Measurements from ENCODE around the gene CLSTN2.

Gene CLSTN2

DNA sequence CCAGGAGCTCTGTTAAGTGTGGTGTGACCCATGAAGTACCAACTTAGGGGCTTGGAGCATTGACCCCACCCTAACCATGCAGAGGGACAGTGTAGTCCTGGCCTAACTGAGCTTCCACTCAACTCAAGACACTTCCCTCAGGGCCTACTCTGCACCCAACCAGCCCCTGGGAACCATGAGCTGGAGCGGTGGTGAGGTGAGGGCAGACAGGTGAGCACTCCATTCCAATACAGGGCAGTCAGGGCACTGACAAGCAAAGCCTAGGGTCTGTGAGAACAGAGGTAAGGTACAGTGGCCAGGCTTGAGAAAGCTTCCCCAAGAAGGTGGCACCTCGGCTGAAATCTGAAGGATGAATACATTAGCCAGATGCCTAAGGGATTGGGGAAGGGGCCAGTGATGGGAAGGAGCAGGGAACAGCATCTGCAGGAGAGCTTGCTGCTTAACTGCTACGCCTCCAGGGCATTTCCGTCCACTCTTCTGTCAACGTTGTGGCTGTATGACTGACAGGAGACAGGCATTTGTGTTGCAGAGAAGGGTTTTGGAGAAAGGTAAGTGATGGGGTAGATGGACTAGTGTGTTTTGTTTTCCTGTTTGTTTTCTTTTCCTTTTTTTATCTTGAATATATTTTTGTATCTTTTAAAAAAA, 499.4 kb downstream of the CLSTN2 start:
- no peak for DNase-seq

DNA sequence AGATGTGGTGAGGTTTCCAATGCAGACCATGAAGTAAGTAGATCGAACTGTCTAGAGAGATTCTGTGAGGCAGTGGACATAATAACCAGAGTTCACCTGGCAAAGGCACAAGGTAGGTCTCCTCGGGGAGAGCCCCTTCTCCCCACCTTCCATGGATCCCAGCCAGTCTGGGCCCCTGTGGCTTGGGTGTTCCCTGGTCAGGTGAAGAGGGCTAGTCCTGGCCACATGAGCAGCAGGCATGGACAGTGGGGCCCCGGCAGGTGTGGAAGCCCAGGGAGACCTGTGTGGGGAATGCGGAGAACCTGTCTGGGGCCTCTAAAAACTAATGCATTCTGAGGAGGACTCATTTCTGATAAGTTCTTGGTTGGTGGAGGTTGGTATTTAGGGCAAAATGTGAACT, 501.4 kb downstream of the CLSTN2 start:
- no peak for DNase-seq

DNA sequence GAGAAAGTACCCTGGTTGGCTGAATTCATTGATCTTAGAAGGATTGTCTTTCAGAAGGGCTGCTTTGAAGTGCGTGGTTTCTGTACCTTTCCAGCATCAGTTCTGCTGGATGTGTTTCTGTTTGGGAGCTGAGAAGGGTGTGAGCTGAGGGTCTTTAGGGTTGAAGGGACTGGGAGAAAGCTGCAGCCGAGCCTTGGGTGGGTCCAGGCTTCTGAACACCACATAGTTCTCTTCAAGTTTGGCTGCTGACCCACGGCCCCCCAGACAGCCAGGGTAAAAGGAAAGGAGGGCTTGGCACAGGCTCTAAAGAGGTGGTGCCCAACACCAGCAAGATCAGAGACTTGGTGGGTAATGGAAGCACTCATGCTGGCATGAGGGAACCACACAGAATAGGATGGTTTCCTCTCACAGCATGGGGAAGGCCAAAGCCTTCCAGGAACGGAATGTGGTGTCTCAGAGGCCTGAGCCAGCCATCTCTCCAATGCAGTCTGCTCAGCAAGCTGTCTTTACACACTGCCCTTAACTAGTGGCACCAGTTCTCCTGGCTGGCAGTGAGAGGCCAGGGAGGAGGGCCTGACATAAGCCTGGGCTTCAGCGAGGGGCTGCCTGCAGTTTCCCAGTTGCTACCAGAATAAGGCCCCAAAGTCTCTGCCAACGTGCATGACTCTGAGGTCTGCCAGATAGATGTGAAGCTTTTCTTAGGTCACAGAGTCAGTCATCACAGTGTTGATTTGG, 503.9 kb downstream of the CLSTN2 start:
- no peak for DNase-seq

DNA sequence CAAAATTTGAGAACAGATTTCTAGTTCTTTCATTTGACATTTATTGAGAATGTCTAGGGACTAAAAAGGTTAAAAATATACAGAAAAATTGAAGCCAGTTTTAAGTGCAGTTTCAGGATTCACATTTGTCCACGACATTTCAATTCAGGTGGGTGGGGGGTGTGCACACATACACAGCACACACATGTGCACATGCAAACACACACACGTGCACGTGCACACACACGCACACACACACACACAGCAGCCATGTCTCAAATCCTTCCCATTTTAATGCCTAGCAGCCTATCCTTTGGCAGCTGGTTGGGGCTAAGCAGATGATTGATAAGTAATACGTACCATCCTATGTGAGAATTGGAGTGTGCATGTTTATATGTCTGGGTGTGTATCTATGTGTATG, 504.5 kb downstream of the CLSTN2 start:
- no peak for DNase-seq

DNA sequence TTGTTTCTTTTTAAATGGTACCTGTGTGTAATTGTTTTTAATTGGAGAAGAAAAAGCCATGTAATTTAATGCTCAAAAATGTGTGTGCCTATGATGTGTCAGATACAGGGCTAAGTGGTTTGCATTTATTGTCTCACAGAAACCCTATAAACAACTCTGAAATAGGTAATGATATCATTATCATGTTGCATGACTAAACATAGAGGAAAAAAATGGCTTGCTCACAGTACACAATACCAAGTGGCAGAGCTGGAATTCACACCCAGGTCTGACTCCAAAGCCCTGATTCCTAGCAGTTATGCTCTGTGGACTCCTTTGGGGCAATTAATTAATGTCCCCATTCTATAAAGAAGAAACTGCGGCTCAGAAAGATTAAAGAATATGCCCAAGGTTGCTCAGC, 505.5 kb downstream of the CLSTN2 start:
- no peak for DNase-seq

DNA sequence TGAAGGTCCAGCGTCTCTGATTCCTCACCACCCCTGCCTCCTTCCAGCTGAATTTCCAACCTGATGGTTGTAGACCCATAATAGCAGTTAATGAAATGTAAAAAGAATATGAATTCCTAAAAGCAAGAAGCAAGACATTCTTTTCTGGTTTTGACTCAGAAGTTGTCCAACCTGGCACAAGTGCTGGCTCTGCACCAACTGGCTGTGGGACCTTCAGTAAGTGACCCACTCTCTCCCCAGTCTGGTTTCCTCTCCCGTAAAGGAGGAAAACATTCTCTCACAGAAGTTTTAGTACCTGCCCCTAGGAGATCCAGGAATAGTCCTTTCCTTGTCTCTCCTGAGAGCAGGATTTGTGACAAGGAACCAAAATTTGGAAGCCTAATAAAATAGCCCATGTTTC, 506.0 kb downstream of the CLSTN2 start:
- DNase-seq: no peak

DNA sequence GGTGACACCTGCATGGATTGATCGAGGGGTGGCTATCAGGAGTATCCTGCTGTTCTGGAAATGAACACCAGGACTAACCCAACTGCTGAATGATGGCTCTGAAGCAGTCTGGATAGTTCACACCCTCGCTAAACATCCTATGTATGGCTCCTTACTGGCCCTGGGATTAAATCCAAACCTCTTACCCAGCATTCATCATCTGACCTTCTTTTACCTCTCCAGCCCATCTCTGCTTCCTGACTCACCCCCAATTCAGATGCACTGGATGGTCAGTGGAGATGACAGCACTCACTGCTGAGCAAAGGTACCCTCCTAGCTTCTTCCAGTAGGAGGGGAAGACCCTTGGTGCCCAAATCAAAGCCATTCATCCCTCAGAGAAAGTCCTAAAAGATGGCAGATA, 507.6 kb downstream of the CLSTN2 start:
- DNase-seq: no peak

DNA sequence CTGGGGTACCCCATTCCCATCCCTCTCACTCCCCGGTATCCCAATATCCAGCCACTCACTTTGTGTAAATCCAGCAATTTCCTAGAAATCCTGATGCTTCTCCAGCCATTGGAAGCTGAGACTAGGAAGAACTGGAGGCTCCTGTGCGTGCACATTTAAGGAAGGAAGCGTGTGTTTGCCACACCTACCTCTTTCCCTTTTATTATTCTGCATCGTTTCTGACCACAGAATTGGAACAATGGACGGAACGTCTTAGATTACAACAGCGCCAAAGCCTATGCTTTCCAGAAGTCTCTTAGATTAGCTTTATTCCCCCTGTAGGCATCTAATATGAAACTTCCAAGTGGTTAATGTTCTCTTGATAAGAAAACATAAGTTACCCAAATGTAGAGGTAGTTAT, 508.1 kb downstream of the CLSTN2 start:
- DNase-seq: no peak

DNA sequence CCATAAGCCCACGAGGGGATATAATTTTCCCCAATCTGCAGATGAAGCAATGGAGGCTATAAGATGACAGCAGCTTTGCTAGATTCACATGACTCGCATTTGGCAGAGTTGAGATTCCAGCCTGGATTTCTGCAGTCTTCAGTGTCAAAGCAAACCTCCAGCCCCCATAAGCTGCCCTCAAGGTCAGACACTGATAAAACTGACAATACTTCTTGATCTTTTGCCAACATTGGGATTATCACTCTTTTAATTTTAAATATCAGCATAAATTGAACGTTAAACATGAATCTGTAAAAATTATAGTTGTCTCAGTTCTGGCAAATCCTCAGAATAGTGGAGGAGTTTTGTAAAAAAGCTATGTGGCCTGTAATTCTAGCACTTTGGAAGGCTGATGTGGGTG, 508.8 kb downstream of the CLSTN2 start:
- no peak for DNase-seq

DNA sequence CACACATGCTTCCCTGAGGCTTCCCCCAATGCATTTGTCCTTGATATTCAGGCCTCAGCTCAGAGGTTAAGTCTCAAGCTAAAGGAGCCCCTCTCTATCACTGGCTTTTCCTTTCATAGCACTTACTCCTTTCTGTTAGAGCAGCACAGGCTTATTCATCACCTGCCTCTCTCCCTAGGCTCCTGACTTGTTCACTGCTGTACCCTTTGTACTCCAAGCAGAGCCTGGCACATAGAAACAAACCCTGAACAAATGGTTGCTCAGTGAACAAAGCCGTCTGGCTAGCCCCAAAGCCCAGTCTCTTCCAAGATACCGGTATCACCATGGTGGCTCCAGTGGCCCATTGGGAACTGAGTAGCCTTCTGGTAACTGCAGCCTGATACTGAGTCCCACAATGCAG, 511.7 kb downstream of the CLSTN2 start:
- no peak for DNase-seq

DNA sequence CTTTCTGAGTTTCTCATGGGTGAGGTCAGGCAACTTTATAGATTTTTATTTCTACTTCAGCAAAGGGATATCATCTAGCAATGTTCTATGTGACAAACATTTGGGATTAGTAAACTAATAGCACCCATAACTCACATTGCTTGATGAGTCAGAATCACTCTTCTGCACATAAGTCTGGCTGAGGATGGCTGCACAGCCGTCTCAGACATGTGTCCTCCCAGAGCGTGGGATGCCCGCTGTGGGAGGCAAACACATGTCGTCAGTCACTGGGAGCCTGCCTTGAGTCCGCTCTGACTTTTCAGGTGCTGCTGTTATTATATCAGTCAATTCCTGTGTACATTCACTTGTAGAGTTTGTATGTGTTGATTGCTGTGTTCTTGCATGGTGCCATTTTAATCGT, 512.2 kb downstream of the CLSTN2 start:
- no peak for DNase-seq

DNA sequence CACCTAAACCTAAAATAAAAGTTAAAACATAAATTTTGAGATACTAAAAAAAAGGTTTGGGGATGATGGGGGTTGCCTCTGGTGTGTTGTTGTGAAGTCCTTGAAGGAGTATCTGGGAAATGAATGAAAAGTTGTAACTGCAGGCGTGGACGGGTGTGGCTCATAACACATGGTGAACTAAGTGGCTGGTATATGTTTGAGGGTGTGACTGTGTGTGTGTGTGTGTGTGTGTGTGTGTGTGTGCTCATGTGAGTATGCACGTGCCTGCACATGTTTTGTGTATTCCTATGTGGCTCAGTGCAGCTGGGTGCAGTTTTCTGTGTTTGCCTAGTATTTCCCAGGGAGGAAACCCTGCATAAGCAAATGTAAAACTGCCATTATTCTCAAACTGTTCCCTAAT, 513.0 kb downstream of the CLSTN2 start:
- DNase-seq: no peak

DNA sequence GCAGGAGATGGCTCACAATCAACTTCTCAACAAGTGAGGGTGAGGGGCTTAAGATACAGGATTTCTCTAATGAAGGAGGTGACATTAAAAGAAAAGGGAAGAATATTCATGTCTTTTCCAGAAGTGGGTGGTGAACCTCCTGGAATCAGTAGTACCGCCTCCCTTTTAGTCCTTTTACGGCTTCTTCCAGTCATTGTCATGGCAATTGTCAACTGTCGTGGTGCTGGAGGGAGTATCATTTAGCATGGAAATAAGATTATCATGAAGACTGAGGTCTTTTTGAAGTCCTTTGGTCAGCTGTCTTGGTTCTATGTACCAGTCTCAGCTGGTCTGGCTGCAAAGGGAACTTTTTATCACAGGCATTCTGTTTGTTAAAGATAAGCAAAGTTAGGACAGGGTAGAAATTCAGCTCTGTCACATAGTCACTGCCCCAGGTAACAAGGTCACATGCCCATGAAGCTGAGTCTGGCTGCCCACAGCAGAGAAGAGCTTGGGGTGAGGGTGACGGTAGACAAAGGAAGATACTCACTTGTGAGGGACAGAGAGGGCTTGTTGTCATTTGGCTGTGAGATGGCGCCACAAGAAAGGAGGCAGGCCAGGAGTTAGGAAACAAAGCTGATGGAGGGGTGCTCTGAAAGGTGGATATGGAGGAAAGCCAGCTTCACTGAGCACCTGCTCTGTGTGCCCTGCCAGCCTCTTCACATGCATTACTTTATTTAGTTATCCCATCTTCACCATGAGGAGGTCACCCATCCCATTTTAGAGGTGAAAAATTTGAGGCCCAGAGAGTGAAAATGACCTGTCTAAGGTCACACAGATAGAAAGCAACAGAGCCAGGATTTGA, 514.6 kb downstream of the CLSTN2 start:
- DNase-seq: no peak

DNA sequence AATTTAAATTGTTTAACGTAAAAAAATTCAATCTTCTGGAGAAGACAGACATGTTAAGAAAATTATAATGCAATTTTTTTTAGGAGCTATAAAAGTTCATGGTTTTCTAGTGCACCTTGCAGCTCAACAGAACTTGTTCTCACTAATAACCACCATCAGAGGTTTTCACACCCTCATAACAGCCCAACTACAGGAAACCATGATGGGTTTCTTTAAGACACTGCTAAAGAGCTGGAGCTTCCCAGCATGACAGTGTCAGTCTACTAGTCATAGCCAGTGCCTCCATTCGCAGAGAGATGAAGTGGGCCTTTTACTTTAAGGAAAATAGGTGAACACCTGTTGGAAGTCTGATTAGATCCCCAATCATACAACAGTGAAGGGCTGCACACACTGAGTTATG, 518.8 kb downstream of the CLSTN2 start:
- no peak for DNase-seq

DNA sequence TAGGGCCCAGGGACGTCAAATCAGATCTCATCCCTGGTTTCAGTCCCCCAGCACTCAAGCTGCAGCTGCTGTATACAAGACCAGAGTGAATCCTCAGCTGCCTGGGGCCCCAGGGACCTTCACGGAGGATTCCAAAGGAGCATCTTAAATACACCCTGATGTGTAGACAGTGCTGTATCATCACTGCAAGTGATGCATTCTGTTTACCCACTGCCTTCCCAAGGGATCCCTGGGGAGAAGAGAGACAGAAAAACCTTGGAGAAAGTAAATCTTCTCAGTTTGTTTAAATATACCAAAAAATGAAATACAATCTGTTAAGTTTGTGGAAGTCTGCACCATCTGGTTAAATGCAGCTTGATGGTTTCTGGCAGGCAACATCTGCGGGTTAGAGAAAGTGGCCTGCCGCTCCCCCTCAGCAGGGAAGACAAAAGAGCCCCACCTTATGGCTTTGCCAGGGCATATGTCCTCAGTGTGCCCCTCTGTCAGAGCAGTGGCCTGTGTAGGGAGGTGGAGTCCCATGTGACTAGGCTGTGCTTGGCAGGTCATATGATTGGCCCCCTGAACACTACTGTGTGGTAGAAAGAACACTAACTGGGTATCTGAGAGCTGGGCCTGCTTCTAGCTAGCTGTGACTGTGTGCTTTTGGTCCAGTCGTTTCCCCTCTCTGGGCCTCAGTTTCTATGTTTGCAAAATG, 520.7 kb downstream of the CLSTN2 start:
- DNase-seq: no peak

DNA sequence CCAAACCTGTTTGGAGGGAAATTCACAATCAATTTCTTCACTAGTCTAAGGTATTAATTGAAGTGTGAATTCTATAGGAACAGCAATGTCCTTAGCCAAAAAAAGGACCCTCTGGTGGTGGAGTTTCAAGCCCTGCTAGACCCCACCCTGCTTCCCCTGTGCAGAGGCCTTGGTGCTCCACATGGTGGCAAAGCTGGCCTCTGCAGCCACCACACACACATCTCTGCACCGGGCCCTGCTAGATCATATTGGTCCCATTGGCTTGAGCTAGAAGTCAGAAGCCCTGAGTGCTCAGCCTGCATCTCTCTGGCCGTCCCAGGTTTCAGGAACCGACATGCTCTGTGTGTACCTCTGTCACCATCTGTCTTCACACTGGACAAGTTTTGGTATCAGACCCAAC, 522.0 kb downstream of the CLSTN2 start:
- DNase-seq: no peak

DNA sequence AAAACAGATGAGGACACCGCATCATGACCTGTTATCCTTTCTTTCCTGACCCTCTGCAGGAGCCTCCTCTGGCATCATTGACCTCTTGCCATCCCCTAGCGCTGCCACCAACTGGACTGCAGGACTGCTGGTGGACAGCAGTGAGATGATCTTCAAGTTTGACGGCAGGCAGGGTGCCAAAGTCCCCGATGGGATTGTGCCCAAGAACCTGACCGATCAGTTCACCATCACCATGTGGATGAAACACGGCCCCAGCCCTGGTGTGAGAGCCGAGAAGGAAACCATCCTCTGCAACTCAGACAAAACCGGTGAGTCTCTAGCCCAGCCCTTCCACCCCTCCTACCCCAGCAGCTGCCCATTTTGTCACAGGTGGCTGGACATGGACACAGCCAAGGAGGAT, 524.5 kb downstream of the CLSTN2 start:
- DNase-seq: no peak

DNA sequence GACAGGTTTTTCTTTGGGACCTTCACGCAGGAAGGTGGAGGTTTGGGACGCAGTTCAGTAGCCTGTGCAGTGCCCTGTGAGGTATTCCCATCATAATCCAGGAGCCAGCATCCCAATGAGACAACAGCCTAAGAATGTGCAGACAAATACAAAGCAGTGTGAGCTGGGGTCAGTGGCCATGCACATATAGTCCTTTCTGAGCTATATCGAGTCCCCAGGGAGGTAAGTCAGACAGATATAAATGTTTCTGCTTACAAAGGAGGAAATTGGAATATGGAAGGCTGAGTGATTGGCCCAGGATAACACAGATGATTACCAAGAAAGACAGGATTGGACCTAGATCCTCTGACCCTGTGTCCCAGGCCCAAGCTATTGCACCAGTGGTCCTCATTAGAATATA, 526.3 kb downstream of the CLSTN2 start:
- no peak for DNase-seq

DNA sequence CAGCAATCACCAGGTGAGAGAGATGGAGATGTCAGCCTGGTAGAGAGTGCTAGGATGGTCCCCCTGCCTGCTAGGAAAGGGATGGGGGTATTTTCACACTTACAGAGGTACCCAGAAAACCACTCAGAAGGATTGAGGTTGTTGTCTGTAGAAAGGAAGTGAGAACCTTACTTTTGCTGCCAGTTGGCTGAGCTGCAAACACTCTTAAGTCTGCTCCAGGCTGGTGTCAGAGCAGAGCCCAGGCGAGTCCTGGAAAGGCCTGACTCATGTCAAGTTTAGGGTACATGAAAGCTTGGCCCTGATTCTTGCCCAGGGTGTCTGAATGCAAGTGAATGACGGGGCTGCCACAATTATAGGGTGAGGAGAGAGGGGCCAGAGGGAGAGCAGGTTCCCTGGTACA, 528.4 kb downstream of the CLSTN2 start:
- no peak for DNase-seq

DNA sequence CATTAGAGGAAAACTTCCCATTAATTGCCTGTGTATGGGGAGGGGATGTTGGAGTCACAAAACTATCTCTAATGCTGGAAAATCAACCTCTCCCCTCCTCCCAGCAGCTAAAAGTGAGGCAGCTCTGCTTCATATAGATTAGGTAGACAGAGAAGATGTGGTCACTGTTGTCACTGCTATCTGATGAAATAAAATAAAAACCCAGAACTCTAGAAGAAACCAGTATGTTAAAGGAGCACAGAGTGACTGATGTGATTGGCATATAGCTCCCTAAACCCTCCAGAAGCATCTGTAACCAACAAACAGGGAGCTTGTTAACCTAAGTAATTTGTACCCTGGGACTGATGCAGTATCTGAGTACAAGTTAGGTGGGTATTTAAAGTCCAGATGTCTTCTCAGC, 531.0 kb downstream of the CLSTN2 start:
- DNase-seq: no peak

DNA sequence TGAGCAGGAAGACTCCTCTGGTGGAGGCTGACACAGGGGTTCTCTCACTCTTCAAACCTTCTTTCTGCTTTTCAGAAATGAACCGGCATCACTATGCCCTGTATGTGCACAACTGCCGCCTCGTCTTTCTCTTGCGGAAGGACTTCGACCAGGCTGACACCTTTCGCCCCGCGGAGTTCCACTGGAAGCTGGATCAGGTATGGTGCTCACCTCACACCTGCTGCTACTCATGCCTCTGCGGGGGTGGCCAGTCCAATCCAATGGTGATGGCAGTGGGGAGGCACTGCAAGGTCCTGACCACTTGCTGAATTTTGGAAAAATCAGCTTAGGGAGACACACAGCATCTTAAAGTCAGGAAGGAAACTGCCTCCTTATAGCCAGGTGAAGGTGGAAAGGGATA, 531.5 kb downstream of the CLSTN2 start:
- no peak for DNase-seq

DNA sequence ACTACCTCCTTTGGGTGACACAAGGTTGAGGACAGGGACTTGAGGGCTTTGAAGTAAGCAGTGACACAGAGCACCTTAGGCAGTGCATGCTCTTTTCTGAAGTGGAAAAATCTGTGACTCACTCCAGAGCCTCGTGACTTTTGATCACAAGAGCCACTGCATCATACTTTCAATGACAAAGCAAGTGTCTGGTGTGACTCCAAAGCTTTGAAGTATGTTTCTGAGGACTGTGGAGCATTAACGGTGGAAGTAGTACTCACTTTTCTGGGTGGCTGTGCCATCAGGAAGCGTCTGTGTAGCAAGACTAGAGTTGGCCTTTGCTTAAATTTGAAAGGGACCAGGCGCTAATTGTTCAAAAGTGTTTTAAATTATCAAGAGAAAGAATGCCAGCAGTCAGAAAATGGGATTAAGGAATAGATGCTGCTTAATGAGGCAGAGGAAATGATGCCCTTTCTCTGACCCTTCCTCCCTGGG, 532.2 kb downstream of the CLSTN2 start:
- DNase-seq: no peak

DNA sequence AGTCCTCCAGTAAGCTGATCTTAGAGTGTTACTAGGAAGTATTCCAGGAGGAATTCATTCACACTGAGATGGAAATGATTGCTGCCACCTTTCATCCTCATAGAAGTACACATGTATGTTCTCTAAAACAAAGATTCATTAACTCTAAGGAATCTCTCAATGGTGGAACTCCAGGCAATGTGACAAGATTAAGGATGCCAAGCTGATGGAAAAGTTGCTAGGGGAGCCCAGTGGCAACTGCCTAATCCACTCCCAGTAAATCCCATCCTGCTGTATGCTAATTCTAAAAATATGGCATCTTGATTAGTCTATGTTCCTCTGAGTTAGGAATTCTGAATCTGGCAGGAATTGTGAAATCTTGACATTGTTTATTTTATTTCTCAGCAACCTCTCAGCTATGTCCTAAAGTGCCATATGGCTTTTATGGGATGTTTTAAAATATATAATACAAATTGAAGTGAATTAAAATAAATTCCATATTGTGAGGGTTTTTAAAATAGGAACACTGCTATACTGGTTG, 532.9 kb downstream of the CLSTN2 start:
- DNase-seq: no peak
